ENCODE data around the gene CCT5.
"Not testable (repeated sequence)": the region's sequence is repeated elsewhere in the genome, so short reads cannot be mapped to it uniquely, and the experiment has no call there.

The CCT5 gene

DNA sequence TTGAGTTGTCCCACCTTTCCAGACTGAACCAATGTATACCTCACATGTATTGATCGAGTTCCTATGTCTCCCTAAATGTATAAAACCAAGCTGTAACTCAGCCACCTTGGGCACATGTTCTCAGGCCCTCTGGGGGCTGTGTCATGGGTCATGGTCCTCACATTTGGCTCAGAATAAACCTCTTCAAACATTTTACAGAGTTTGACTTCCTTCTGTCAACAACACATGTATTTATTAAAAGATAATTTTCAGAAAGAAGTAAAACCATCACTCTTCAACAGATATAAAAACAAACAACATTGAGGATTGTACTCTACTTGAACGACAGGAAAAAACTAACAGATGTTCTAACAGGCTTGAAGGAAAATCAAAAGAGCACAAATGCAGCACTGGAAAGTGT lies 53.1 kb downstream of the CCT5 start:
- DNase-seq: no peak

DNA sequence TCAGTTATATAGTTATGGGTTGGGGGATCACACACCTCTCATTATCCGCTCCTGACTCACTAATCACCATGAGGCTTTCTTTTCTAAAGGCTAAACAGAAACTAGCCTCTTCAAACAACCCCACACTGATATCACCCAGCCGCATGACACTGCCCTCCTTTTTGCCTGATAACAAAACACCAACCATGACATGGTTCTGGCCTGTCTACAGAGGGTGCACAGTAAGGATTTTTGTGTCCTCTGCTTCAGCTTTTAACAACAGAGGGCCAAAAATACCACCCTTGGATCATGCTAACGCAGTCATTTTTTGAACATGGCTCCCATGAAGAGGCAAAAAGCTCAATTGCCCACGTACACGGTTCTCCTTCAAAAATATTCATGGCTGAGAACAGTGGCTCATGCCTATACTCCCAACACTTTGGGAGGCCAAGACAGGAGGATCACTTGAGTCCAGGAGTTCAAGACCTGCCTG lies 53.7 kb downstream of the CCT5 start:
- DNase-seq: peak; percentile 66

DNA sequence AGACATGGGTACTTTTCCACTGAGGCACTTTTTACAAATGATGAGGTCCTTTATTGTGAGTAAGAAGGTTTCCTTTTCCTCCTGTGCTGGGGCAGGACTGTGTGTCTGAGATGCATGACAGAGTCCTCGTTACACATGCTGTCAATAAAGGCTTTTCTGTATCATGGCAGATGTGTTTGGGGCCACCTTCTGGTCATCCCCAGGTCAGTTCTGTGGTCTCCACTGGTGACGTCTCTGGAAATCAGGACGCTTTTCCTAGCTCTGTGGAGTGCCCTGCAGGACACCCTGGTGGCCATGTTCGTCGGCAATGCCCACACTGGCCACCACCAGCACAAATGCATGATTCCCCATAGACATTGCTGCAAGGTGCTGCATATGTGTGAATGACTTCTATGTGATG lies 54.9 kb downstream of the CCT5 start:
- peak; percentile 29 for DNase-seq

DNA sequence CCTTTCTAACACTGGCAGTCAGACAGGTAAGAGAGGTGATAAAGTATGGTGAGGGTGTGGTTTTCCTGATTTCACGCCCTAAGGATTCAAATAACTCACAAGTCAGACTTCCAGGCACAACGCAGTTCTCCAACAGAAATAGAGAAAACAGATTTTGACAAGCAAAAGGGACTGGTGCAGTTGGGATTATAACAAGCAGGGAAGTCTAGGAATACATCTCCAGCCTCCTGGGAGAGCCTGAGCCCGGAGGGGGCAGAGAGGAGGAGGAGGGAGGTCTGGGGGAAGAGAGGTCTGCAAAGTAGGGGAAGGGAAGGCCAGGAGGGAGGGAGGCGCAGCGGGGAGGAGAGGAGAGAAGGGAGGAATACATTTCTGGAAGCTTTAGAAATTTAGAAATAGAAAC lies 56.0 kb downstream of the CCT5 start:
- DNase-seq: peak; percentile 78

DNA sequence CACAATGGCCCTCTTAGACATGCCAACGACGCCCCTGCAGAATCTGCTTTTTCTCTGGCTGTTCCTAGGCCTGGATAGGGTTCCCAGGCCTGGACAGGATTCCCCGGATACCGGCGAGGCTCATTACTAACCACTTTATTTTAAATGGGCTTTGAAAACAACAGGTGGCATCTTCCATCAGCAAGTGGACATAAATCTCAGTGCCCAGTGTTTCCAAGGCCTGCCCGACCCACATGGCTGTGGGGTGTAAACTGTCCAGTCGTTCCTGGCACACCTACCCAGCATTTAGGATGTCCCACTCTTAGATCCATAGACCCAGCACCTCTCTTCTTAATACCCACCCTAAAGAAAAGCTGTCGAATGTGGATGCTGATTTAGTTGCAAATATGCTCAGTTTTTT lies 56.7 kb downstream of the CCT5 start:
- peak; percentile 72 for DNase-seq

DNA sequence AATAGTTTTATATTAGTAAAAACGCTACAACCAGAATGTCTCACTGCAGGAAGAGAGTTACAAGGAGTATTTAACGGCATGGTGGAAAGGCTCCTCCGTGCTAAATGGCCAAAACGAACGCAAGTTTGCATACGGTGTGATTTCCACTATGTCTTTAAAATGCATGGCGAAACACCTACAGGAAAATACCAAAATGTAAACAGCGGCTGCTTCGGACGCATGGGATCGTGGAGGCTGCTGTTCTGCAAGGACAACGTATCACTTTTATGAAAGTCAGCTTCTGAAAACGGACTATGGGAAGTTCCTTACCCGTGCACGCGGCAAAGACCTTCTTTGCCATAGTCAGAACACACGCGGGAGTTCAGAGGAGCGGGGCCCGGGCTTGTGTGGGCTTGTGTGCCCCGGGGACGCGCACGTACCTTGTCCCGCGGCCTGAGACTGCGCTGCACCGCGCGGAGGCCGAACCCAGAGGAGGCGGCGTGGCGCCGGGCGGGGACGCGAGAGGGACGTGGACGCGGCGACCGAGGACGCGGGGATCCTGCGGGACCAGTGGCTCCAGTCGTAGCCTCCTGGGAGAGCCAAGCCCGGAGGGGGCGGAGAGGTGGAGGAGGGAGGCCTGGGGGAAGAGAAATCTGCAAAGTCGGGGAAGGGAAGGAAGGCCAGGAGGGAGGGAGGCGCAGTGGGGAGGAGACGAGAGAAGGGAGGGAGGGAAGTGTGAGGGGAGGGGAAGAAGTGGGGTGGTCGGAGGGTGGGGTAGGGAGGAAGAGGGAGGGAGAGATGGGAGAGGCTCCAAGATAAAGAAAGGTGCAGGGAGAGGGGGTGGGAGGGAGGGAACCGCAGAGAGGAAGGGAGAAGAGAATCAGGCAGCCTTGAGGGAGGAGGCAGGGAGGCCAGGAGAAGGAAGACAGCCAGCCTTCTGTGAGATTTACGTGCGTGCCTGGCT lies 57.4 kb downstream of the CCT5 start, which contains the start of gene CMBL:
TSS of gene CMBL (minus strand) at position 697 of the 943 bp plus-strand sequence. CDS start 17,140 bp downstream, outside the sequence.
- DNase-seq: peak; percentile 96

DNA sequence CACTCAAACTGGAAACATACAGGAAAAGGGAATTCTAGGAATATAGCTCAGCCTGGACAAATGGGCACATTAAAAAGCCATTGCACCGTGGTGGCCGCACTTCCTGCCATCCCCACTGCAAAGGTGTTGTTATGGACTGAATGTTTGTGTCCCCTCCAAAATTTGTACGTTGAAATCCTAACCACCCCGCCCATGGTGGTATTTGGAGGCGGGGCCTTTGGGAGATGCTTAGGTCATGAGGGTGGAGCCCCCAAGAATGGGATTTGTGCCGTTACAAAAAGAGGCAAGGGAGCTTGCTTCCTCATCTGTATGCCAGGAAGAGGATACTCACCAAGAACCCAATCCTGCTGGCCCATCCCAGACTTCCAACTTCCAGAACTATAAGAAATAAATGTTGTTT lies 58.8 kb downstream of the CCT5 start:
- DNase-seq: no peak

DNA sequence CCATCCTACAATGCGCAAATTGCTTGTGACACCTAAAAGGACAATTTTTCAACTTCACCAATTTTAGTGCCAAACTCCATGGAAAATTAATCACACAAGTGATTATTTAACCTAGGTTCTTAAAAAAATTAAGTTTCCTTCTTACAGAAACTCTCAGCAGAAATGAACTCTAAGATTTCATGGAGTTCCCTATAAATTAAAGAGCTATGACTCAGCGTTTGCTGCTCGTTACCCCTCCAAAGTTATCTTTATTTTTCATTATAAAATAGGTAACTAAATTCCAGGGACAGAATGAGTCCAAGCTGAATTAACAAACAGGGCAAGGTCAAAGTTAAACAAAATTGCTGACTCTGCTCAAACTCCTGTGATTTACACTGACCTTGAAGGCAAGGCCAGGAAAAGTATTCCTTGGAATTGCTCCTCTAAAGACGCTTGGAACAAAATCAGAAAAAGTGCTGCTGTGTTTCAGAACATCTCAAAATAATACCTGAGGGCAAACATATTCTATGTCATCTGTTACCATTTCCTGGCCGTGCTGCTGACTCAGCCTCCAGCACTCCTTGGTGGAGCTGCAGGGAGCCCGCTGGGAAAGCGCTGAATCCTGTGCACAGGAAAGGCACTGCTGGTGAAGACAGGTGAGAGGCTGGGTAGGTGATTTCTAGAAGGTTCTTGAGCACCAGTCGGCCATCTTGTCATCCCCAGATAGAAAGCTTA lies 60.1 kb downstream of the CCT5 start:
- DNase-seq: peak; percentile 94

DNA sequence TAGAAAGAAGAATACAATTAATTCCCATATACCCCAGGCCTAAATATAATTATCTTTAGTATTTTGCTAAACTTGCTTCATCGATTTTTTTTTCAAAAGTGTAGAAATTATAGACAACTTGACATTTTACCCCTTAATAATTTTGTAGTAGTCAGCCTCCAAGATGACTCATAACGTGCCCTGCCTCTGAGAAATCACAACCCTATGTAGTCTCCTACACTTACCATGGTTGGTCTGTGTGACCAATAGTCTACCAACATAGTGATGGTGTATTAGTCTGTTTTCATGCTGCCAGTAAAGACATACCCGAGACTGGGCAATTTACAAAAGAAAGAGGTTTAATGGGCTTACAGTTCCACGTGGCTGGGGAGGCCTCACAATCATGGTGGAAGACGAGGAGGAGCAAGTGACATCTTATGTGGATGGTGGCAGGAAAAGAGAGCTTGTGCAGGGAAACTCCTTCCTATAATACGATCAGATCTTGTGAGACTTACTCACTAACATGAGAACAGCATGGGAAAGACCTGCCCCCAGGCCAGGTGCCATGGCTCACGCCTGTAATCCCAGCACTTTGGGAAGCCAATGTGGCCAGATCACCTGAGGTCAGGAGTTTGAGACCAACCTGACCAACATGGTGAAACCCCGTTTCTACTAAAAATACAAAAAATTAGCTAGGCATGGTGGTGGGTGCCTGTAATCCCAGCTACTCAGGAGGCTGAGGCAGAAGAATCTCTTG lies 60.9 kb downstream of the CCT5 start:
- DNase-seq: not testable (repeated sequence)

DNA sequence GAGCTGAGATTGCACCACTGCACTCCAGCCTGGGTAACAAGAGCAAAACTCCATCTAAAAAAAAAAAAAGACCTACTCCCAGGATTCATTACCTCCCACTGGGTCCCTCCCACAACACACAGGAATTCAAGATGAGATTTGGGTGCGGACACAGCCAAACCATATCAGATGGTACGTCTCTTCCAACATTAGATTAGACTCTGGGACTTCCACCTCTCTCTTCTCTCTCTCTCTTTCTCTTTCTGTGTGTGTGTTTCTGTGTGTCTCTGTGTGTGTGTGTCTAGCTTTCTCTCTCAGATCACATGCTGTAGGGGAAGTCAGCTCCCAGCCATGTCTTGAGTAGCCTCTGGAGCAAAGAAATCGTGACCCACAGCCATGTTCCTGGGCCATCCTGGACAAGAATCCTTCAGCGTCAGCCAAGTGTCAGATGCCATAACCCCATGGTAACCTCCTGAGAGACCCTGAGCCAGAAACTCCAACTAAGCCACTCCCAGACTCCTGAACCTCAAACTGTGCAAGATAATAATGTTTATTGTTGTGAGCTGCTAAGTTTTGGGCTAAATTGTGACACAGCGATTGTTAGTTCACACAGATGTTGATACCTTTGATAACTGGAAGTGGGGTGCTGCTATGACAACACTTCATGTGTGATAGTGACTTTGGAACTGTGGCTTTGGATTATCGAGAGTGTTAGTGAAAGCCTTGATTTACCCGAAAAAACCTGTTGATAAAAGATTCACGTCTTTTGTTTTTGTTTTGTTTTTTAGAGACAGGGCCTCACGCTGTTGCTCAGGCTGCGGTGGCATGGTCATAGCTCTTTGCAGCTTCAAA lies 61.7 kb downstream of the CCT5 start:
- DNase-seq: no peak

DNA sequence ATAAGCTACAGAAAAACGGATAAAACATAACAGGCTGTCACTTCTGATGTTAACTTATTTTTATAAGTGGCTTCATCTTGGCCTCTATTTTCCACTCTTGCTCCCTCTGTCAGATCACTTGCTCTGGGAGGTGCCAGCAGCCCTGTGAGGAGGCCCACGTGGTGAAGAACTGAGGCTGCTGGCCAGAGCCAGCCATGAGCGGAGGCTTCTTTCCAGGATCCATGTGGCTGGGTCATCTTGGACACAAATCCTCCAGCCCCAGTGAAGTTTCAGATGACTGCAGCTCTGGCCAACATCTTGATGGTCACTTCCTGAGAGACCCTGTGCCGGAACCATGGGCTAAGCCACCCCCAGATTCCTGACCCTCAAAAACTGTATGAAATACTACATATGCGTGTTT lies 65.1 kb downstream of the CCT5 start:
- no peak for DNase-seq
